Adrenal gland (tissue), 12 donors: ENCODE data around the gene RBM10. TPM values are rescaled to one million over a fixed set of nuclear protein-coding genes. Genes with fewer than 3 reads are reported as not detected.

Experiments
- DNase-seq, 7 donors: peaks; one replicate each; pipeline ENCODE4 v3.0.0-alpha.2; 2019 to 2020
- H3K27ac ChIP-seq, 5 donors: fragments of 200-600 bp; sonication (generic) in 4 of 5; 1 replicate in 3 of 5; 2 replicates in 2 of 5; pipeline versions ENCODE4 v1.5.1 to v1.8.0; 2016 to 2020; ENCODE audit warnings: mild to moderate bottlenecking in 1 of 5
- H3K27me3 ChIP-seq: fragments of 200-600 bp; 2 replicates; pipeline ENCODE4 v1.8.0; 2021
- H3K36me3 ChIP-seq, 2 donors: fragments of 200-600 bp; replicated peaks in 1 of 2; 1 replicate in 1 of 2; 2 replicates in 1 of 2; pipeline versions ENCODE4 v1.5.1 to v1.8.0; 2018 to 2022
- H3K4me1 ChIP-seq, 2 donors: fragments of 200-600 bp; replicated peaks in 1 of 2; 1 replicate in 1 of 2; 2 replicates in 1 of 2; pipeline versions ENCODE4 v1.5.1 to v1.8.0; 2018 to 2021
- H3K4me3 ChIP-seq, 4 donors: fragments of 200-600 bp; sonication (generic) in 3 of 4; one replicate each; pipeline ENCODE4 v1.5.1; 2016 to 2018
- H3K9me3 ChIP-seq, 3 donors: fragments of 200-600 bp; sonication (generic) in 1 of 3; replicated peaks in 1 of 3; 1 replicate in 2 of 3; 2 replicates in 1 of 3; pipeline versions ENCODE4 v1.5.1 to v1.8.0; 2016 to 2021
- CTCF ChIP-seq, 6 experiments: fragments of 450-650 bp in 4 of 6; fragments of 200-600 bp in 2 of 6; sonication (generic) in 1 of 6; IDR thresholded peaks; 1 replicate in 5 of 6; 2 replicates in 1 of 6; pipeline versions ENCODE4 v1.5.1 to v1.8.0; 2016 to 2021; ENCODE audit warnings: antibody characterized with exemption in 6 of 6, mild to moderate bottlenecking in 2 of 6, moderate library complexity in 1 of 6
- POLR2A ChIP-seq, 2 donors: fragments of 450-650 bp; IDR thresholded peaks; one replicate each; pipeline ENCODE4 v1.6.1; 2017; ENCODE audit warnings: antibody characterized with exemption in 2 of 2, mild to moderate bottlenecking in 2 of 2, moderate library complexity in 1 of 2
- WGBS, 4 donors: extraction: QIAGEN DNeasy Blood & Tissue Kit in 2 of 4; methylation state at CpG; one replicate each; pipeline versions ENCODE4 v1.1.5 to v1.1.7; 2013 to 2017; 5-methylcytosine and 5-hydroxymethylcytosine counted together
- intact Hi-C, 2 donors: fragments of 100-400 bp; cut with DNase I; formaldehyde crosslinking; loops; one replicate each; pipeline versions ENCODE4 v1.14.1 to v1.15.0; 2022 to 2023
- polyA plus RNA-seq, 3 donors: library from polyadenylated mRNA; stranded (reverse); fragments of 200-250 nt in 2 of 3; fragments of 350-450 nt in 1 of 3; fragmentation: Illumina TruSeq in 1 of 3; extraction: RNeasy Lipid Tissue Mini Kit (QIAGEN cat#74804) in 1 of 3; gene quantifications; one replicate each; pipeline ENCODE4 v1.2.3, GENCODE V29; 2013 to 2014
- total RNA-seq, 9 donors: library from RNA; depleted of rRNA in 4 of 9; stranded (reverse); fragments of >200 nt in 4 of 9; fragments of 120-200 nt in 1 of 9; fragmentation: NEBNext Ultra II Directional in 1 of 9; extraction: Animal tissue kit (Norgen Biotek cat#: 25700) in 1 of 9; gene quantifications; one replicate each; pipeline versions ENCODE4 v1.1.0 to v1.2.4, GENCODE V29; 2013 to 2023
- donor health status: healthy with polysubstance abuse.
- donor health status: Bipolar disorder and iron deficiency.
- donor health status: DM: yes; HTN: yes; CAD: no.
- donor health status: DM: no; HTN: no; CAD: no.
- donor health status: DM: no; HTN: no; CAD: no.
- donor health status: DM: yes; HTN: yes; CAD: no.

Gene RBM10
- total and polyA plus RNA-seq, 12 donors = 27.7 to 75.9 (median 37.5) TPM

- no peaks in the 10 kb centered on the region for H3K9me3 ChIP-seq
- WGBS, 4 donors = 71 to 81% (median 75%) methylated on average over 13 to 18 of the region's 18 CpGs
- peaks cover 0 to 42% of the 10 kb centered on the region in 2 donors for H3K36me3 ChIP-seq
- H3K27me3 ChIP-seq = peaks cover 6% of the 10 kb centered on the region
- H3K4me3 ChIP-seq = no peak overlapping the region
- intact Hi-C loops = no loop called here
- no peaks in the 10 kb centered on the region for H3K4me1 ChIP-seq
- no peak for TF ChIP-seq CTCF (IDR thresholded peaks at IDR 0.05)
- TF ChIP-seq POLR2A (IDR thresholded peaks at IDR 0.05) = no peak
- no peak overlapping the region for H3K27ac ChIP-seq
- DNase-seq = peak in 2 of 7 donors; percentile 14 to 18
These were observed 28.2 kb downstream of the RBM10 start for GRCh38 chrX:47172971-47173792.

GRCh38 chrX:47174376-47174775 is 29.4 kb downstream of the RBM10 start:
- H3K27me3 ChIP-seq = peaks cover 6% of the 10 kb centered on the region
- H3K4me1 ChIP-seq = no peaks in the 10 kb centered on the region
- no peak overlapping the region for H3K4me3 ChIP-seq
- intact Hi-C loops = no loop called here
- H3K27ac ChIP-seq = no peak overlapping the region
- H3K9me3 ChIP-seq = no peaks in the 10 kb centered on the region
- H3K36me3 ChIP-seq = peaks cover 0 to 50% of the 10 kb centered on the region in 2 donors
- no peak for TF ChIP-seq POLR2A (IDR thresholded peaks at IDR 0.05)
- no peak for TF ChIP-seq CTCF (IDR thresholded peaks at IDR 0.05)
- peak in 1 of 7 donors; percentile 10 for DNase-seq
- WGBS, 4 donors = 69 to 88% (median 80%) methylated on average over 4 to 12 of the region's 12 CpGs

GRCh38 chrX:47174846-47175587 is 30.0 kb downstream of the RBM10 start:
- peak in 2 of 7 donors; percentile 11 to 14 for DNase-seq
- WGBS, 4 donors = 81 to 90% (median 86%) methylated on average over 21 to 23 of the region's 23 CpGs
- intact Hi-C loops = no loop called here
- peaks cover 0 to 53% of the 10 kb centered on the region in 2 donors for H3K36me3 ChIP-seq
- peaks cover 6% of the 10 kb centered on the region for H3K27me3 ChIP-seq
- H3K4me3 ChIP-seq = no peak overlapping the region
- H3K4me1 ChIP-seq = no peaks in the 10 kb centered on the region
- TF ChIP-seq CTCF (IDR thresholded peaks at IDR 0.05) (no peak), POLR2A (IDR thresholded peaks at IDR 0.05) (no peak)
- H3K27ac ChIP-seq = no peak overlapping the region
- no peaks in the 10 kb centered on the region for H3K9me3 ChIP-seq

- Histone ChIP-seq H3K4me1 (no peaks in the 10 kb centered on the region), H3K36me3 (peaks cover 0 to 53% of the 10 kb centered on the region in 2 donors), H3K27ac (no peak overlapping the region), H3K27me3 (peaks cover 6% of the 10 kb centered on the region), H3K4me3 (no peak overlapping the region), H3K9me3 (no peaks in the 10 kb centered on the region)
- DNase-seq = peak in 1 of 7 donors; percentile 8
- intact Hi-C loops = no loop called here
- 79 to 93% (median 88%) methylated on average over 7 to 12 of the region's 12 CpGs for WGBS, 4 donors
- TF ChIP-seq POLR2A (IDR thresholded peaks at IDR 0.05) = no peak
- no peak for TF ChIP-seq CTCF (IDR thresholded peaks at IDR 0.05)
These were observed 30.6 kb downstream of the RBM10 start for GRCh38 chrX:47175588-47175980.
